ENCODE data around the gene PRKAR1B.

The PRKAR1B gene

GRCh38 chr7:550881-551614 is 176.0 kb downstream of the PRKAR1B start:
- H3K4me3 ChIP-seq (ENCODE audit: low read depth, low read length): no peak overlapping the region
- no peak for TF ChIP-seq CTCF (conservative IDR thresholded peaks at IDR 0.05; ENCODE audit: low read depth, low read length)
- no peak for DNase-seq (ENCODE audit: low read depth)

GRCh38 chr7:549891-550625 is 177.0 kb downstream of the PRKAR1B start:
- no peak overlapping the region for H3K4me3 ChIP-seq (ENCODE audit: low read depth, low read length)
- no peak for TF ChIP-seq CTCF (conservative IDR thresholded peaks at IDR 0.05; ENCODE audit: low read depth, low read length)
- no peak for DNase-seq (ENCODE audit: low read depth)

- no peak for DNase-seq (ENCODE audit: low read depth)
- no peak for TF ChIP-seq CTCF (conservative IDR thresholded peaks at IDR 0.05; ENCODE audit: low read depth, low read length)
- H3K4me3 ChIP-seq (ENCODE audit: low read depth, low read length): no peak overlapping the region
These were observed 177.8 kb downstream of the PRKAR1B start for GRCh38 chr7:549066-549890.

- no peak for DNase-seq (ENCODE audit: low read depth)
- H3K4me3 ChIP-seq (ENCODE audit: low read depth, low read length): no peak overlapping the region
- no peak for TF ChIP-seq CTCF (conservative IDR thresholded peaks at IDR 0.05; ENCODE audit: low read depth, low read length)
These were observed 178.7 kb downstream of the PRKAR1B start for GRCh38 chr7:548401-548800.

GRCh38 chr7:545470-545869 is 181.6 kb downstream of the PRKAR1B start:
- no peak overlapping the region for H3K4me3 ChIP-seq (ENCODE audit: low read depth, low read length)
- DNase-seq (ENCODE audit: low read depth): no peak
- no peak for TF ChIP-seq CTCF (conservative IDR thresholded peaks at IDR 0.05; ENCODE audit: low read depth, low read length)

- DNase-seq (ENCODE audit: low read depth): no peak
- no peak overlapping the region for H3K4me3 ChIP-seq (ENCODE audit: low read depth, low read length)
- no peak for TF ChIP-seq CTCF (conservative IDR thresholded peaks at IDR 0.05; ENCODE audit: low read depth, low read length)
These were observed 182.5 kb downstream of the PRKAR1B start for GRCh38 chr7:544338-545221.
